Globus pallidus (tissue), 1 donor: Measurements from ENCODE around the gene TAS2R39.

Experiments
- DNase-seq: peaks from one replicate; pipeline ENCODE4 v3.0.0-alpha.2; 2015; ENCODE audit warnings: low spot score

Gene TAS2R39

DNA sequence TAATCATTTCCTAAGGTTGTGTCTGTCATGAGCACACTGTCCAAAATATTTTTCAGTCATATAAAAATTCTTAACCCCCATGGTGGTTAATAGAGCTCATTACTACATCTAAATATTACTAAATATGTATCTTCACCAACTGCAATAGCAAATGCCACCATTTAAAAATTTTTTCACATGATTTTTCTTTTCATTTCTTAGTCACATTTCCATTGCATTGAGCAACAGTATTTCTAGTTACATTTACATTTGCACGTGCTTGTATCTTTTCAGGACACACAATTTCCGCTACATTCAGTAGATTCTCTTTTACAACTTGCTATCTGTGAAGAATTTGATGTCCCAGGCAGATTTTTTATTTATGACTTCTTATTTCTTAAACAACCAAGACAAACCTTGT, 33.5 kb downstream of the TAS2R39 start:
- DNase-seq, result no peak

DNA sequence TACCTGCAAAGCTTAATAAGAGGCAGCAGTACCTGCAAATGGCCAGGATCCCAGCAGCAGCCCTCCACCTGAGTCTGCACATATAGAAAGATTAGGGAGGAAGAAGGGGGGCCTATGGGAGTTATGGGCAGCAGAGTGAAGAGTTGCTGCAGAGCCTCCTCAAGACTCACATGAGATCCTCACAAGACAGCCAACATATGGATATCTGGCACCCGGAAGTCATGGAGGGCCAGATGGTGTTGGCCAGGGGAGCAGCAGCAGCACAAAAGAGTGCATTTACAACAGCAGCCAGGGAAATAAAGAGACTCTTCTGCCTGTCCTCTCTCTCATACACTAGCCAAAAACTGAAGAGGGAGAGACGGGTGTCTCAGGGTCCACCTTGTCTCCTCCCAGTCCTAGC, 34.6 kb downstream of the TAS2R39 start:
- DNase-seq, result no peak

DNA sequence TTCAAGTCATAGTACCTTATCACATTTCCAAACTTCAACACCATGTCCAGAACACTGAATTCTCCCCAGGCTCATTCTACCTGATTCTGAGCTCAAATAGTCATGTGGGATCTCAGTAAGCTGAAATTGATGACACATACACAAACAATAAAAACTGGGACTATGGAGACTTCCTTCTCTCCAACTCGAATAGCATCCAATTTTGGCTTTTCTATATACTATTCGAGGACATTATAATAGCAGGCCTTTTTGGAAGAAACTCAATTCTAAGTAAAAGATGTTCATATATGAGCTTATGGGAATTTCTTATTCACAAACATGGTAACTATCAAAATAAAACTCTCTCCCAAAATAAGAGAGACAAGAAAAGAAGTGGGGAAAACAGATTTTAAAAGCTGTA, 38.1 kb downstream of the TAS2R39 start:
- no peak for DNase-seq

DNA sequence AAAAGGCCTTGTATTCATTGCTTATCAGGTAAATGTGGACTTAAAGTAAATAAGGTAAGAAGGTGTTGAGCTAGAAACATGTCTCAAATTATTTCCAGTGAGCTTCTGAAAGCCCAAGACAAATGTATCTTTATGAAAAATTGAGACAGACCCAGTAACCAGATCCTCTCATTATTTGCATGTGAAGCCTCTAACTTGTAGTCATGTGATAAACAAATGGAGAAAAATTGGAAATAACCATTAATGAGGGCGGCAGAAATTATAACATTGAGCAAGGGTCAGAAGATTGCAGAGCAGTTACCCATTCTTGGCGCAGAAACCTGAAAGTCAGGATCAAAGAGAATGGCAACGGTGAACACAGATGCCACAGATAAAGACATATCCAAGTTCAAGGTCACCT, 38.5 kb downstream of the TAS2R39 start, which contains the start of gene TAS2R40:
TSS of gene TAS2R40 (plus strand) at position 301 of the 400 bp plus-strand sequence. CDS start at position 343, 42 bp downstream.
- DNase-seq, result no peak

DNA sequence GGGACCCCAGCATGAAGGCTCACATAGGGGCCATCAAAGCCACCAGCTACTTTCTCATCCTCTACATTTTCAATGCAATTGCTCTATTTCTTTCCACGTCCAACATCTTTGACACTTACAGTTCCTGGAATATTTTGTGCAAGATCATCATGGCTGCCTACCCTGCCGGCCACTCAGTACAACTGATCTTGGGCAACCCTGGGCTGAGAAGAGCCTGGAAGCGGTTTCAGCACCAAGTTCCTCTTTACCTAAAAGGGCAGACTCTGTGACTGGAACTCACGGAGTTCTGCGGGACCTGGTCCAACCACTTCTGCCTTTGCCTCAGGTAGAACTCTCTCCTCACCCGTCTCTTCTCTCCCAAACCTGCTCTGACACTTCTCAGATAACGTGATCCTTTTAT, 39.6 kb downstream of the TAS2R39 start:
- no peak for DNase-seq

GRCh38 chr7:143223784-143224183, 40.6 kb downstream of the TAS2R39 start:
- DNase-seq, result no peak

DNA sequence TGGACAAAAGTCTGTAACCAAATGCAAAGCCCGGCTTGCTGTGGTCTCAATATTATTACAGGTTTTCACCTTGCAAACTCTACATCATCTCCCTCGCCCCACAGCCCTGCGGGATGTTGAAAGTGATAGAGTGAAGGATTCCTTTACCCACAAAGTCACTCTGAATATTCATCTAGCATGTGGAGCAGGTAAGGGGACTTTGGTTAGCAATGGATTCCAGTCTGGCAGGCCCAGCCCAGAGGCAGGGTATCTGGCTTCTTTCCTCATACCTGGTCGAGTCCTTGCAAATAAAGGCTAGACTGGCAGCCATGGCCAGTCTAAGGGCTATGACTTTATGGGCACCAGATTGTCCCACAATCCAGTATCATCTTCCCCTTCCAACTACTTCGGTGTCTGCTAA, 41.8 kb downstream of the TAS2R39 start:
- no peak for DNase-seq

- no peak for DNase-seq
Measured at GRCh38 chr7:143227806-143228205, 44.6 kb downstream of the TAS2R39 start.

GRCh38 chr7:143229054-143229790, 46.0 kb downstream of the TAS2R39 start:
- peak; percentile 41 for DNase-seq

DNA sequence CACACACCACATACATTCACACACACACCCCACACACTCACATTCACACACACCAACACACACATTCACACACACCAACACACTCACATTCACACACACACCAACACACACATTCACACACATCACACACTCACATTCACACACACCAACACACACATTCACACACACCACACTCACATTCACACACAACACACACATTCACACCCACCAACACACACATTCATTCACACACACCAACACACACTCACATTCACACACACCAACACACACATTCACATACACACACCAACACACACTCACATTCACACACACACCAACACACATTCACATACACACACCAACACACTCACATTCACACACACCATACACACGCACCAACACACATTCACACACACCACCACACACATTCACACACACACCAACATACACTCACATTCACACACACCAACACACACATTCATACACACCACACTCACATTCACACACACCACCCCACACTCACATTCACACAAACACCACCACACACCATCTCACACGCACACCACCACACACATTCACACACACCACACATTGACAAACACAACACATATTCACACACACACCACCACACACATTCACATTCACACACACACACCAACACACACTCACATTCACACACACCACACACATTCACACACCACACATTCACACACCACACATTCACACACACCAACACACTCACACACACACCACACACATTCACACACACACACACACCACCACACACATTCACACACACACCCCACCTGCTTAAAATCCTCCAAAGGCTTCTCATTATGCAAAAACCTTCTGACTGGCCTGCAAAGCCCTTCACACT, 47.6 kb downstream of the TAS2R39 start:
- DNase-seq, result no peak
